ENCODE measurements around the gene CAPN5. TPM values are rescaled to one million over a fixed set of nuclear protein-coding genes. Genes with fewer than 3 reads are reported as not detected.

CAPN5 gene
- total and polyA plus RNA-seq, 4 donors: 6.5 to 25.8 (median 18.2) TPM

- WGBS: 89% methylated on average over 10 of the region's 10 CpGs
- no peaks in the 10 kb centered on the region for H3K9me3 ChIP-seq (ENCODE audit: control insufficient read depth in 4 of 4, low read length in 3 of 4)
- H3K9ac ChIP-seq (ENCODE audit: low read depth in 1 of 2, low read length in 2 of 2): no peak overlapping the region
- H3K27me3 ChIP-seq (ENCODE audit: control insufficient read depth in 4 of 4, insufficient read depth in 4 of 4, low read length in 3 of 4): no peaks in the 10 kb centered on the region
- DNase-seq (ENCODE audit: low spot score): no peak
- peaks cover 10 to 80% (median 34%) of the 10 kb centered on the region in 4 donors for H3K36me3 ChIP-seq (ENCODE audit: control insufficient read depth in 4 of 4, insufficient read depth in 3 of 4, low read depth in 1 of 4, low read length in 3 of 4)
- no peak overlapping the region for H3K4me3 ChIP-seq (ENCODE audit: low read depth in 1 of 3, low read length in 3 of 3)
- TF ChIP-seq HNF4G (IDR thresholded peaks at IDR 0.05): no peak
- TF ChIP-seq YY1 (IDR thresholded peaks at IDR 0.05): no peak
- TF ChIP-seq TAF1 (conservative IDR thresholded peaks at IDR 0.05): no peak
- TF ChIP-seq HNF4A (conservative IDR thresholded peaks at IDR 0.05): no peak
- no peak for TF ChIP-seq RXRA (IDR thresholded peaks at IDR 0.05)
- no peak for TF ChIP-seq FOXA2 (IDR thresholded peaks at IDR 0.05)
- TF ChIP-seq CTCF (IDR thresholded peaks at IDR 0.05; ENCODE audit: low read depth, low read length, missing input control): no peak
- TF ChIP-seq EGR1 (IDR thresholded peaks at IDR 0.05; ENCODE audit: low read depth in 2 of 2): no peak
- no peak for TF ChIP-seq NR2F2 (IDR thresholded peaks at IDR 0.05)
- no peak for TF ChIP-seq FOXA1 (IDR thresholded peaks at IDR 0.05)
- no peak for TF ChIP-seq ZBTB33 (IDR thresholded peaks at IDR 0.05)
- no peak for TF ChIP-seq RAD21 (IDR thresholded peaks at IDR 0.05)
- no peak for TF ChIP-seq REST (IDR thresholded peaks at IDR 0.05)
- no peak for TF ChIP-seq JUND (IDR thresholded peaks at IDR 0.05)
- TF ChIP-seq SP1 (IDR thresholded peaks at IDR 0.05): no peak
- no peak for TF ChIP-seq ATF3 (IDR thresholded peaks at IDR 0.05)
- no peak for TF ChIP-seq GABPA (IDR thresholded peaks at IDR 0.05 in 1 of 2, conservative IDR thresholded peaks at IDR 0.05 in 1 of 2)
- no peak for TF ChIP-seq MAX (IDR thresholded peaks at IDR 0.05)
- no peaks in the 10 kb centered on the region for H3K4me1 ChIP-seq (ENCODE audit: control insufficient read depth in 4 of 4, insufficient read depth in 4 of 4, low read length in 3 of 4)
- no peak overlapping the region for H3K27ac ChIP-seq (ENCODE audit: low read depth in 1 of 2, low read length in 2 of 2)
These were observed 54.4 kb downstream of the CAPN5 start for GRCh38 chr11:77121096-77121640.

Measured in liver (tissue), 9 donors.